Body of pancreas (tissue), 4 donors: ENCODE results near the gene COX4I2.

Source experiments
- POLR2A ChIP-seq, 3 donors: fragments of 450-650 bp; IDR thresholded peaks; one replicate each; pipeline ENCODE4 v1.6.1; 2016; ENCODE audit warnings: antibody characterized with exemption in 3 of 3, mild to moderate bottlenecking in 2 of 3
- TF ChIP-seq, protein P1 (sequence below), 7 experiments: fragments of 450-650 bp in 4 of 7; fragments of 200-600 bp in 3 of 7; sonication (generic) in 3 of 7; IDR thresholded peaks; one replicate each; pipeline ENCODE4 v1.5.1; 2016 to 2019; ENCODE audit warnings: antibody characterized with exemption in 7 of 7

DNA sequence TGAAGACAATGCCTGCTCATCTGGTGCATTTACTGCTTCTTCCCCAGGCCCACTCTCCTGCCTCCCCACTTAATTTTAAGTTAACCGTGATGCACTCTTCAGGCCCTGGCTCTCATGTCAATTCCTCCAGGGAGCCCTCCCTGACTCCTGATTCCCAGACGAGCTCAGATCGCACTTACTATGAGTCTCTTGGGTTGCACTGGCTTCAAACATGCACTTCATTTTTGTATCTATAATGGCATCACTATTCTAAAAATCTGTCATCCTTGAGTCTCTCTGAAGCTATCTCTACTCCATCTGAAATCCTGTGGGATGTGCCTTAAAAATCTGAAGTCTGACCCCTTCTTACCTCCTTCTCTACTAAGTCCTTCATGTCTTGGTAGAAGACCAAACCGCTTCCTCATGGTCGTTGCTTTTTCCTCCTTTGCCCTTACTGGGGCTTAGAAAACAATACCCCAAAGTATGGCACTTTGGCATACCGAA lies 24.7 kb downstream of the COX4I2 start:
- TF ChIP-seq, protein P1, sequence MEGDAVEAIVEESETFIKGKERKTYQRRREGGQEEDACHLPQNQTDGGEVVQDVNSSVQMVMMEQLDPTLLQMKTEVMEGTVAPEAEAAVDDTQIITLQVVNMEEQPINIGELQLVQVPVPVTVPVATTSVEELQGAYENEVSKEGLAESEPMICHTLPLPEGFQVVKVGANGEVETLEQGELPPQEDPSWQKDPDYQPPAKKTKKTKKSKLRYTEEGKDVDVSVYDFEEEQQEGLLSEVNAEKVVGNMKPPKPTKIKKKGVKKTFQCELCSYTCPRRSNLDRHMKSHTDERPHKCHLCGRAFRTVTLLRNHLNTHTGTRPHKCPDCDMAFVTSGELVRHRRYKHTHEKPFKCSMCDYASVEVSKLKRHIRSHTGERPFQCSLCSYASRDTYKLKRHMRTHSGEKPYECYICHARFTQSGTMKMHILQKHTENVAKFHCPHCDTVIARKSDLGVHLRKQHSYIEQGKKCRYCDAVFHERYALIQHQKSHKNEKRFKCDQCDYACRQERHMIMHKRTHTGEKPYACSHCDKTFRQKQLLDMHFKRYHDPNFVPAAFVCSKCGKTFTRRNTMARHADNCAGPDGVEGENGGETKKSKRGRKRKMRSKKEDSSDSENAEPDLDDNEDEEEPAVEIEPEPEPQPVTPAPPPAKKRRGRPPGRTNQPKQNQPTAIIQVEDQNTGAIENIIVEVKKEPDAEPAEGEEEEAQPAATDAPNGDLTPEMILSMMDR (IDR thresholded peaks at IDR 0.05): no peak
- TF ChIP-seq POLR2A (IDR thresholded peaks at IDR 0.05): no peak
